ENCODE results near the gene PDIA6.
"Not testable (repeated sequence)": the region's sequence is repeated elsewhere in the genome, so short reads cannot be mapped to it uniquely, and the experiment has no call there.

PDIA6 gene

GRCh38 chr2:10833021-10833420 is 20.4 kb upstream of the PDIA6 start:
- DNase-seq (ENCODE audit: low spot score) = no peak

GRCh38 chr2:10832203-10832936 is 19.8 kb upstream of the PDIA6 start:
- DNase-seq (ENCODE audit: low spot score) = peak; percentile 76

GRCh38 chr2:10831400-10831985 is 18.9 kb upstream of the PDIA6 start:
- no peak for DNase-seq (ENCODE audit: low spot score)

GRCh38 chr2:10830641-10831399 is 18.2 kb upstream of the PDIA6 start:
- DNase-seq (ENCODE audit: low spot score) = no peak

- no peak for DNase-seq (ENCODE audit: low spot score)
Observed at GRCh38 chr2:10830203-10830602, 17.6 kb upstream of the PDIA6 start.

GRCh38 chr2:10829299-10829698 is 16.7 kb upstream of the PDIA6 start:
- DNase-seq (ENCODE audit: low spot score) = no peak

GRCh38 chr2:10828346-10828745 is 15.8 kb upstream of the PDIA6 start:
- DNase-seq (ENCODE audit: low spot score) = no peak

- DNase-seq (ENCODE audit: low spot score) = no peak
Observed at GRCh38 chr2:10826625-10827024, 14.0 kb upstream of the PDIA6 start.

- DNase-seq (ENCODE audit: low spot score) = no peak
Observed at GRCh38 chr2:10826026-10826425, 13.4 kb upstream of the PDIA6 start.

GRCh38 chr2:10824191-10824590 is 11.6 kb upstream of the PDIA6 start:
- no peak for DNase-seq (ENCODE audit: low spot score)

- DNase-seq (ENCODE audit: low spot score) = no peak
Observed at GRCh38 chr2:10820978-10821695, 8.6 kb upstream of the PDIA6 start.

GRCh38 chr2:10820562-10820961 is 8.0 kb upstream of the PDIA6 start:
- DNase-seq (ENCODE audit: low spot score) = no peak

- no peak for DNase-seq (ENCODE audit: low spot score)
Observed at GRCh38 chr2:10819714-10820314, 7.2 kb upstream of the PDIA6 start.

GRCh38 chr2:10818984-10819383 is 6.4 kb upstream of the PDIA6 start:
- no peak for DNase-seq (ENCODE audit: low spot score)

GRCh38 chr2:10818305-10818704 is 5.7 kb upstream of the PDIA6 start:
- not testable (repeated sequence) for DNase-seq (ENCODE audit: low spot score)

GRCh38 chr2:10817413-10817812 is 4.8 kb upstream of the PDIA6 start:
- peak; percentile 37 for DNase-seq (ENCODE audit: low spot score)

GRCh38 chr2:10814571-10815331 is 2.2 kb upstream of the PDIA6 start:
- DNase-seq (ENCODE audit: low spot score) = no peak

GRCh38 chr2:10814142-10814541 is 1.6 kb upstream of the PDIA6 start:
- DNase-seq (ENCODE audit: low spot score) = no peak

GRCh38 chr2:10813163-10814138 is 866 bp upstream of the PDIA6 start:
- DNase-seq (ENCODE audit: low spot score) = not testable (repeated sequence)

GRCh38 chr2:10811517-10811916 is 1.1 kb downstream of the PDIA6 start:
- DNase-seq (ENCODE audit: low spot score) = no peak
